Posterior vena cava (tissue), 2 donors: Measurements from ENCODE around the gene SCAMP2. TPM values are rescaled to one million over a fixed set of nuclear protein-coding genes. Genes with fewer than 3 reads are reported as not detected.
A peak's percentile ranks its signal among the peaks of the same experiment; 100 is the strongest.

Source experiments
- DNase-seq: peaks from one replicate; pipeline ENCODE4 v3.0.0-alpha.2; 2020; ENCODE audit warnings: low spot score
- intact Hi-C, 2 donors: fragments of 100-400 bp; cut with DNase I; formaldehyde crosslinking; loops; one replicate each; pipeline versions ENCODE4 v1.14.1 to v1.14.2; 2022 to 2023
- total RNA-seq, 2 donors: library from RNA; stranded (reverse); fragmentation: NEBNext Ultra II Directional; extraction: Animal tissue kit (Norgen Biotek cat#: 25700); gene quantifications; one replicate each; pipeline ENCODE4 v1.2.1, GENCODE V29; 2021
- donor health status: DM: yes; HTN: yes; CAD: no.
- donor health status: DM: yes; HTN: yes; CAD: no.

The SCAMP2 gene
- total RNA-seq, 2 donors from 2014 or later, result 65.1 to 65.6 TPM

- intact Hi-C loops, result loop anchor here in 1 of 2 donors (5.0 kb wide), 1 partner anchor 61 kb away; the partner anchor contains the start of gene CSK
- no peak for DNase-seq
These were observed 29.7 kb downstream of the SCAMP2 start for GRCh38 chr15:74843445-74843828.

GRCh38 chr15:74842581-74843444 lies 30.4 kb downstream of the SCAMP2 start, which contains the start of gene ULK3:
Gene ULK3 (minus strand): TSS chr15:74843156. CDS start chr15:74843105, 51 bp downstream.
- intact Hi-C loops, result loop anchor here in 1 of 2 donors (5.0 kb wide), 1 partner anchor 61 kb away; the partner anchor contains the start of gene CSK
- DNase-seq, result peak; percentile 97

GRCh38 chr15:74841891-74842373 lies 31.2 kb downstream of the SCAMP2 start:
- intact Hi-C loops, result loop anchor here in 1 of 2 donors (5.0 kb wide), 1 partner anchor 60 kb away; the partner anchor contains the start of gene CSK

GRCh38 chr15:74840851-74841775 lies 32.1 kb downstream of the SCAMP2 start:
- DNase-seq, result no peak
- intact Hi-C loops, result loop anchor here in 1 of 2 donors (5.0 kb wide), 1 partner anchor 59 kb away; the partner anchor contains the start of gene CSK

More at GRCh38 chr15:74841891-74842373, 31.2 kb downstream of the SCAMP2 start:
- DNase-seq, result no peak

- DNase-seq, result no peak
- intact Hi-C loops, result loop anchor here (5.0 kb wide), 2 partner anchors 57 to 333 kb away; partner anchors contain the start of gene CSK (in 1 of the 2)
These were observed 33.4 kb downstream of the SCAMP2 start for GRCh38 chr15:74839526-74840395.

- intact Hi-C loops, result loop anchor here in 1 of 2 donors (5.0 kb wide), 1 partner anchor 333 kb away; no protein-coding TSS in a partner anchor
- DNase-seq, result no peak
These were observed 34.2 kb downstream of the SCAMP2 start for GRCh38 chr15:74838746-74839525.

GRCh38 chr15:74838137-74838516 lies 35.0 kb downstream of the SCAMP2 start:
- intact Hi-C loops, result loop anchor here in 1 of 2 donors (5.0 kb wide), 1 partner anchor 334 kb away; no protein-coding TSS in a partner anchor
- no peak for DNase-seq

GRCh38 chr15:74837482-74838136 lies 35.6 kb downstream of the SCAMP2 start:
- no peak for DNase-seq
- intact Hi-C loops, result loop anchor here in 1 of 2 donors (5.0 kb wide), 1 partner anchor 335 kb away; no protein-coding TSS in a partner anchor

GRCh38 chr15:74836846-74837245 lies 36.3 kb downstream of the SCAMP2 start:
- no peak for DNase-seq
- intact Hi-C loops, result loop anchor here in 1 of 2 donors (5.0 kb wide), 1 partner anchor 335 kb away; no protein-coding TSS in a partner anchor

- intact Hi-C loops, result loop anchor here in 1 of 2 donors (5.0 kb wide), 1 partner anchor 337 kb away; no protein-coding TSS in a partner anchor
- DNase-seq, result peak; percentile 86
These were observed 37.8 kb downstream of the SCAMP2 start for GRCh38 chr15:74835312-74835823.

GRCh38 chr15:74833376-74834107 lies 39.6 kb downstream of the SCAMP2 start:
- DNase-seq, result no peak
- intact Hi-C loops, result no loop called here

- no peak for DNase-seq
- intact Hi-C loops, result no loop called here
These were observed 40.3 kb downstream of the SCAMP2 start for GRCh38 chr15:74832826-74833225.

- DNase-seq, result no peak
- intact Hi-C loops, result no loop called here
These were observed 41.2 kb downstream of the SCAMP2 start for GRCh38 chr15:74831813-74832495.

- DNase-seq, result no peak
- intact Hi-C loops, result no loop called here
These were observed 42.3 kb downstream of the SCAMP2 start for GRCh38 chr15:74830868-74831267.

GRCh38 chr15:74829991-74830390 lies 43.2 kb downstream of the SCAMP2 start:
- DNase-seq, result no peak
- intact Hi-C loops, result no loop called here
